ENCODE measurements around the gene GUCA2A.
A peak's percentile ranks its signal among the peaks of the same experiment; 100 is the strongest.
"Not testable (repeated sequence)": the region's sequence is repeated elsewhere in the genome, so short reads cannot be mapped to it uniquely, and the experiment has no call there.

The GUCA2A gene, protein sequence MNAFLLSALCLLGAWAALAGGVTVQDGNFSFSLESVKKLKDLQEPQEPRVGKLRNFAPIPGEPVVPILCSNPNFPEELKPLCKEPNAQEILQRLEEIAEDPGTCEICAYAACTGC

DNA sequence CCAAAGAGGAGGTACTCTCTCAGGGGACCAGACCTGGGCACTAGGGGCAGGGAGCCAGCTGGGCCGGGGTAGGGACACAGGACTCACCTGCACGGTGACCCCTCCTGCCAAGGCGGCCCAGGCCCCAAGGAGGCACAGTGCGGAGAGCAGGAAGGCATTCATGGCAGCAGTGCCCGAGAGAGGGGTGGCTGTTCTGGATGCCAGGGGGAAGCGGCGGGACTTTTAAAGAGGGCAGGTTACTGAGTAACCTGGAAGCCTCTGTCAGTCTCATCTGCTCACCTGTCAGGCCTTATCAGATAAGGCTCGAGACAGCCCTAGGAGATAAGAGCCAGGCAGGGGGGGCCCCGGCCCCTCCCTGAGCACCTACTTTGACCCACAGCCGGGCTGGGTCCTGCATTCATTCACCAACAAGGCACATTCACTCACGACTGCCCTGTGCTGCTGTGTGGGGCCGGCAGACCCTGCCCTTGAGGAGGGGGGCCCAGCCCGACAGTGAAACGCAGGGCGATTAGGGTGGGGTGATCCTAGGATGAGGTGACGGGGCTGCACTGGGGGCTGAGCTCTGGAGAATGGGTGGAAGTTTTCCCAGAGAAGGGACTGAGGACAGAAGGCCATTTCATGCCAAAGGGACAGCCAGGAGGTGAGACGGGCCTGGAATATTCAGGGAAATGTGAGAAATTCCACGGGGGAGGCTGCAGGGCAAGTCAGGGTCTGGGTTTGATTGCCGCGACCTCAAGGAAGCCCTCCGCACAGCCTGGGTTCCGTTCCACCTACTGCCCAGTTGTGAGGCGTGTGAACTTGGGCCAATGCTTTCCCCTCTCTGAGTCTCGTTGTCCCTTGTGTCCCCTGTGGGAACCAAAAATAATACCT is at the start of gene GUCA2A:
Gene GUCA2A, minus strand, starts transcription at position 195 of the 870 bp plus-strand sequence. Its CDS starts 33 bp downstream, at position 162.
- DNase-seq = no peak

DNA sequence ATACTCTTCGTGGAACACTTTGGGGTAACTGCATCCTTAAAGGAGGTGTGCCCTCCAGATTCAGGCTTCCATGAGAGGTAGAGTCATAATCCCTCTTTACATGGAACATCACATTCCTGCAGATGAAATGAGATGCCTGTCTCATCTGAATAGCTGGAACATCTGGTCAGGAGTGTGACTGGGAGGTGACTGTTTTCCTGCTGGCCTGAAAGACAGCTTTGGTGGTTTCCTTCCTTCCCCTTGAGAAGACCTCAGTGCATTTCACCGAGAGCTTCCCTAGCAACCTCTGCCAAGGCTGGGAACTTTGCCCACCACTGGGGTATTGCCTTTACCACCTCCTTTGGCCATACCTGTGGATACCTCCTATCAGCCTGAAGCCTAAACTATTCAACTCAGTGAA is 46.7 kb upstream of the GUCA2A start:
- no peak for DNase-seq

DNA sequence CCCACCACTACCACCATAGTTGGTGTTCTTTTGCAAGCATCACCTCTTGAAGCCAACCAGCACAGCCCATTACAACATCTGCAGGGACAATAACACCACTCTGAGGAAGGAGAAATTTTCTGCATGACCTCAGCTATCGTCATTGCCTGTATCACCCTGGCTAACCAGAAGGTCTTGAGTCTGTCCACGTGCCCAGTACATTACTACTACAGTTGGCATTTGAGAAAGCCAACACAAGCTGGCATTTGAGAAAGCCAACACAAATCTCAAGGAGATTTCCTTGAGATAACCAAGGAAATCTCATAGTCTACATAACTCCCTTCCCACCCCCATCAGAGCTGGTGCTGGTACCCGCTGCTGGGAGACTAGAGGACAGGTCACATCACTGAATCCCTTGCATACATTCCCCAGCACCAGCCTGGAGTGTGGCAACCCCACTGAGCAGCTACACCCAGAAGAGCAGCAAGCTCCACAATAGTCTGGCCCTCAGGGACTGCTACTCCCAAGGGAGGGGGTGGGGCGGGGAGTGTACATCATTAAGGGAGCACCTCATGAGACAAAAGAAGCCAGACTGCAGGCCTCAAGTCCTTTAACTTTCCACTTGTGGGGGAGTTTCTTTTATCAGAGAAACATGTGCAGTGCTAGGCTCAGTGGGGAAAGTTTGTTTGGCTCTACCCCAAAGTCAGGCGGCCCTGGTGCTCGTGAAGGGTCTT is 46.0 kb upstream of the GUCA2A start:
- DNase-seq = no peak

DNA sequence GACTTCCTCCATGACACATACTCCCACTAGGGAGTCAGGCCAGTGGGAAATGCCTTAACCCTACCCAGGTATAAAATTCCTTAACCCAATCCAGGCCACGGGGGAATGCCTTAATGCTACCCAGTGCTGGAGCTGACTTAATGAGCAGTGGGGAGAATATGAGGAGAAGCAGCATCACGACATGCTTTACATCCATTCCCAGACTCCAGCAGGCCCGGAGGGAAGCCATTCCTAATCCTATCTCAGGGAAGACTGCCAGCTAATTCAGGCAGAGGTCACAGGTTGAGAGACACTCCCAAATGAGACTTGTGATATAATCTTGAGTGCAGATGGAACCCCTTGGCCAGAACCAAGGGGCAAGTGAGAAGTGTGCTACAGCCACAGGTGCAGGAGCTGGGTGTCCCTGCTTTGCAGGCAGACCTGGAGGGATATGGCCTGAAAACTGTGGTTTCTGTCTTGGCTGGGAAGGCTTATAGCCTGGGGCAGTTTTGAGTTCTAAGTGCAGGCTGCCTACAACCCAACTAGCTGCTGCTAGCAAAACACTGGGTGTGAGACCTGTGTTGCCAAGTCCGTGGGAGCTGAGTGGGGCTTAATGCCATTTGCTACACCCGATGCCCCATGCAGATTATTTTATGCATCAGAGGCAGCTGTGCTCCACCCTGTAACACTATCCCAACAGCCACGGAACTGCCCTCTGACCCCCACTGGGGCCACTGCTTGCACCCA is 45.1 kb upstream of the GUCA2A start:
- DNase-seq = no peak

DNA sequence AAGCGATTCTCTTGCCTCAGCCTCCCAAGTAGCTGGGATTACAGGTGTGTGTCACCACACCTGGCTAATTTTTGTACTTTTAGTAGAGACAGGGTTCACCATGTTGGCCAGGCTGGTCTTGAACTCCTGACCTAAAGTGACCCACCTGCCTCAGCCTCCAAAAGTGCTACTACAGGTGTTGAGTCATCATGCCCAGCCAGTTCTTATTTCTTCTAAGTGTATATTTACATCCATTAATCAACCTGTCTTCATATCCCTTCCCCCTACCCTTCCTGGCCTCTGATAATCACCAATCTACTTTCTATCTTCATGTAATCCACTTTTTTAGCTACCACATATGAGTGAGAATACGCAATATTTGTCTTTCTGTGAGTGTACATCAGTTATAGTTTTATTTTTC is 42.4 kb upstream of the GUCA2A start:
- DNase-seq = not testable (repeated sequence)

DNA sequence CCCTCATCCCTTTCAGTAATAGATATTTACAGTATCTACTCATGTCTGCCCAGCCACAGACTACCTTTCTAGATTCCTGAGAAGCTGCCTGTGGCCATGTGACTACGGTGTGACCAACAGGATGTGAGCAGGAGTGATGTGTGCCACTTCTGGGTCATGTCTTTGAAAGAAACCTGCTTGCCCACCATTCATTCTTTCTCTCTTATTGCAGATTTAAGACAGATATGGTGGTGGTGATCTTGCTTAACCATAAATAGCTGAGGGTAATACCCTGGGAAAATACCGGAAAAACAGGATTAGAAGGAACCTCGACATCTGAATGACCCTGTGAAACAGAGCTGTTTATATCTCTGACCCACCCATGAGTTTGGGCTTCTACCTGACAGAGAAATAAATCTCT is 41.6 kb upstream of the GUCA2A start:
- no peak for DNase-seq

DNA sequence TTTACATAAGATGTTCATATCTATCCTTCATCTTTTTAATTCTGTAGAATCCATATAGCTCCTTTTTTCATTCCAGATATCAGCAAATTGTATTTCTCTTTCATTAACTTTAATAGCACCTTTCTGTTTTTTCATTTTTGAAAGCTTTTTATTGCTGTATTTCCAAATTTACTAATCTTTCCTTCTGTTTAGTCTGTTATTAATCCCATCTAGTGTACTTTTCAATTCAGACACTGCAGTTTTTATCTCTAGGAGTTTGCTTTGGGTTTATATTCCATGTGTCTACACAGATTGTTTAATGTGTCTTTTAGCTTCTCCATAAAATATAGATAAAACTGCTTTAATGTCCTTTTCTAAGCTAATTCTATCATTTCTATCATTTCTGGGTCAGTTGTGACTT is 37.4 kb upstream of the GUCA2A start:
- no peak for DNase-seq

DNA sequence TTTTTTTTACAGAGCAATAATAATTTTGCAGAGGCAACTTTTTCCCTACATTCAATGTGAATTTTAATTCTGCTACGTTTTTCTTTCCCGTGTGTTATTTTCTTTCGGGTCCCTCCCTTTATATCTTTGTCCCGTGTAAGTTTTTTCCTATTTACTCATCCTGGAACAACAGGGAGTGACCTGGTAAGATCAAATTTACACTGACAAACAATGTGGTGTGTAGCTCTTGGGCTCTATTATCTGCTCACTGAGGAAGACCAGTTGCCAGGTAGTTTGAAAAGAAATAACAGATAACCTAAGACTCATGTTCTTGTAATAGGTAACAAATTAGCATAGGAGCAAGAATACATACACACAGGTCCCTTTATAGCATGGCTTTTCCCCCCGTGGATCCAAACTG is 33.7 kb upstream of the GUCA2A start:
- no peak for DNase-seq

DNA sequence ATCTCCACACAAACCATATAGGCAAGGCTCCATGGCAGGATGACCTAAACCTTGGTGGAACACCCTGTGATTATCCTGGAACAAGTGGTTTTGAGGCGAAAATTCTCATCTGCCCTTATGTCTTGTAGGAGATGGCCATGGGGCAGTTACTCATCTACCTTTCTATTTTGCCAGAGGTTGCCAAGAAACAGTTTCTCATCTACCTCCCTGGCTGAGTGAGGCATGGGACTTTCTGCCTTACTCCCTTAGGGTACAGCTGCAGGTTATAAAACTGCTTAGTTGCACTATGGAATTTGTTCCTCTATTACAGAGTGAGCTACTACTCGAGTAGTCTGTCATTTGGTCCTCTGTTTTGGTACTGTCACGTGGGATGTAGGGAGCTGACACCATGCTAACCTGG is 31.3 kb upstream of the GUCA2A start:
- no peak for DNase-seq

DNA sequence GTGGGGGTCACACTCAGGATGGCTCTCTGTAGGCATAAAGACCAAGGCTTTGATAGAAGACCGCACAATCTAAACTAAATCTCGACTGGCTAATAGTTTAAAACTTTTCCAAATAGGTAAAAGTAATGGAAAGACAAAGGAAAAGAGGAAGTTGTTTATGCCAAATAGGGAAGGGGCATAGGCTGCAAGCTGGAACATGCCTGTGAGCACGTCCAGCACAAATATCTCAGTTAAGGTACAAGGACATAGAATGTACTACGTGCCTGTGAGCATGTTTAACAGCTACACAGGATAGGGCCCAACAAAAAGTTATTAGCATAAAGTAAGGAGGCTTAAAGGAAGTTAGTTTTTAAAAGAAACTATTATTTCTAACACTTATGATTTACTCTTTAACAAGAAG is 27.6 kb upstream of the GUCA2A start:
- no peak for DNase-seq

DNA sequence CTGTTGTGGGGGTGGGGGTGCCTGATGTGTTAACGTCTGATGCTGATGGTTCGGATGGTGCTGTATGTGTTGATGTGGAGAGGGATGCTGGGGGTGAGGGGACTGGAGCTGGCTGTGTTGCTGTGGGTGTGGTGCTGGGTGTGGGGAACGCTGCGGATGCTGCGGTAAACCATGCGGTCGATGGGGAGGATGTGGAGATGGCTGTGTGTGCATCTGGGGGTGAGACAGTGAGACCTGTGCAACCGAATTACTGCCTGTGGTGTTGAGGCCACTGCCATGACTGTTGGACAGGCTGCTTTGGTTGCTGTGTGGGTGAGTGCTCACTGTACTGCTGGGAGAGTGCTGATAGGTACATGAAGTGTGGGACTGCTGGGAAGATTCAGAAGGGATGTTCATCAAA is 26.8 kb upstream of the GUCA2A start:
- no peak for DNase-seq

DNA sequence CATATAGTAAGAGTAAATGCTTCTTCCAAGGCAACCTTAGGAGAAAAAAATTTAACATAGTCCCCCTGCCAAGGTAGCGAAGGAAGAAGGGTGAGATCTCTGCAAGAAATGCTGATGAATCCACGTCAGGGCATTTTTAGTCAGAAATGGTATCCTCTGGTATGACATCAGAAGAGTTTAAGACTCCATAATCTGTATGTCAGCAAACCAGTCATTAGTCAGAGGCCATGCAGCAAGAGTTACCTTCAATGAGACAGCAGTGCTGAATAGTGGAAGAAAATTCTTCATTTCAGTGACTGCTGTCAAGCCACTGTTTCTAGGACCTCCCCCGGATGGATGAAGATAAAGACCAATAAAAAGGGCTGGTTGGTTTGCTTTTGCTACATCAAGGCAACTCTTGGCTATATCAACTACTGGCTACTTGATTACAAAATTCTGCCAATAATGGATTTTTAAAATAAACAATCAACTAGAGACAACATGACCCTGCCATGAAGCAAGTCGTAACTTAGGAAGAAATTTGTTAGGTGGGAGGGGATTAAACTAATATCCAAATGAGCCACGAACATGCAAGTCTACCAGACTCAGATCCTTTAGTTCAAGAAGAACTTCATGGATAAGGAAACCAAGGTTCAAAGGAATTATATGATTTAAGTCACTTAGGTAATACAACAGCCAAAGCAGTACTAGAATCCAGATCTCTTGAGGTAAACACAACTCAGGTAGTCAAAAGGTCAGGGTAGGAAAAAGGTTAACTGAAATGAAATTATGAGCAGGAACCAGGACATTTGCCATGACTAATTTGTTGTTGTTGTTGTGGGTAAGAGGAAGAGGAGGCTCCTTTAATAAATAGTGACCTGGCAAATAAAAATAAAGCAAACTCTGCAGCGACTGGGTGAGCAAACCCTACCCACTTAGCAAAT is 25.6 kb upstream of the GUCA2A start:
- DNase-seq = no peak

DNA sequence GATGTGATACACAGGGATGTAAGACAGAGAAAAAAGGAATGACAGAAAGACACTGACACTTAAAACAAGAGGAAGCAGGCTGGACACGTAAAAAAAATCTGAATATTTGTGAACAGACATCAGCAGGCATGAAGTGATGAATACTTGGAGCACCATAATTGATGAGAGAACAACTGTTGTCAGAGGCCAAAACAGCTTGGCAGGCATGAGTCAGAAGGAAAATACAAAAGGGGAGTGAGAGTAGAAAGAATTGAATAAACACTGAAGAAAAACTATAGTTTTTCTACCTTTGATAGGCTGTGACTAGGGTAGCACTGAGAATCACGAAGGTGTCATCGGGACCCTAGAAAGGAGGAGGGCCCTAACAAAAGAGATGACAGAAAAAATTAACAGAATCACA is 21.6 kb upstream of the GUCA2A start:
- no peak for DNase-seq

DNA sequence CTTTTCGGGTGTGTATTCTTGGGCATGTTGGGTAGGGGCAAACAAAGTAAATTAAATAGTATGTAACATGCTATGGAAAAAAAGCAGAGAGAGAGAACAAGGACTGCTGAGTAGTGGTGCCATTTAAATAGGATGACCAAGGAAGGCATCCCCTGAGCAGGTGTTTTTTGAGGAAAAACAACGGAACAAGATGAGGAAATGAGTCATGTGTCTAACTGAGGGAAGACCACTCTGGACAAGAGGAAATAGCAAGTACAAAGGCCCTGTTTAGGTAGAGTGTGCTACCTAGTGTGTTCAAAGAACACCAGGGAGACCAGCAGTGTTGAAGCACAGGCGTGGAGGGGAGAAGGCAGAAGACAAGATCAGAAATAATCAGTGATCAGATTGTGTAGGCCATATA is 20.1 kb upstream of the GUCA2A start:
- DNase-seq = no peak

DNA sequence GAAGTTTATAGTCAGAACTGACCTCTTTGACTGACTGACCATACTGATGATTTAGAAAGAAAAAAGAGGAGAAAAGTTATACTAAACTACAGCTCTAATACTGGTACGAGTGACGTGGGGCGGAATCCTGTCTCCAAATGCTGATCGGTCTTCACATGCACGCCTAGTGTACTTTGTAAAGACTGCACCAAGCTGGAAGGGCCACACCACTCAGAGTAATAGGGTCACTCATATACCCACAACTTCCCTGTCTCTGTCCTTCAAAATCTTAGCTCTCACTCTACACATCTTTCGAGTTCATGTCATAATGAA is 19.4 kb upstream of the GUCA2A start:
- no peak for DNase-seq

DNA sequence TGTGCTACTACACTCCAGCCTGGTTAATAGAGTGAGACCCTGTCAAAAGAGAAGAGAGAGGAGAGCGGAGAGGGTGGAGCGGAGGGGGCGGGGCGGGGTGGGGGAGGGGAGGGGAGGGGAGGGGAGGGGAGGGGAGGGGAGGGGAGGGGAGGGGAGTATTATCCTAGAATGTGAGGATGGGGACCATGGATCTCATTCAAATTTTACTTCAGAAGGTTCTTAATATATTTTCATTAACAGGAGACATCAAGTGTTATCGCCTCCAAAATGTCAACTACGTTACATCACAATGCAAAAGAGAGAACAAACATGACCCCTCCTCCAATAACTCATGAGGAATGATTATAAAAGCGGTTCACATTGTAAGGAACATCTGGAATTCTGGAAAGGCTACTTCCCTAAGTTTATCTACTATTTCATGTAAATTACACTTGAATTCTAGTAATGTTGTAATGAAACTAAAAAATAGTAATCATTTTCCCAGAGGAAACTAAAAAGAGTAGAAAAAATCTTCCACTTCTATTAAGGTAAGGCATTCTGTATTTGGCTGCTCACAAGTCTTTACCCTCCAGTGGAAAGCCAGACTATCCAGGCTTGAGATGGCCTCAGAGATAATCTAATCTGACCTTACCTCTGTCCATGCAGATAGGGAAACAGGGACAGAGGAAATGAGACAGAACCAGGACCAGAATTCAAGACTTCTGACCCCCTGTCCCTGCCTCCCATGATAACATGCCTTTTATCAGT is 18.8 kb upstream of the GUCA2A start:
- DNase-seq = no peak

DNA sequence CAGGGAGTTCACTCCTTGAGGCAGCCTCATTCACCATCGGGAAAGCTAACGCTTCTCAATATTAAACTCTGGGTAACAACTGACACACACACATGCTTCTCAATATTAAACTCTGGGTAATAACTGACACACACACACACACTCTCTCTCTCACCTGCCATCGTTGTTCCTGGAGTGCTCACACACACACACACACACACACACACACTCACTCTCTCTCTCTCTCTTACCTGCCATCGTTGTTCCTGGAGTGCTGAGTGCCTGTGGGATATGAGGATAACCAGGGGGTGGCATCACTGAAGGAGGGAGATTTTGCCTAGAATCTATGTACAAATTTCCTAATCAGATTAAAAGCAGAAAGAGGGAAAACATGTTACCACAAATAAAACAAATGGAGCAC is 17.1 kb upstream of the GUCA2A start:
- DNase-seq = no peak

DNA sequence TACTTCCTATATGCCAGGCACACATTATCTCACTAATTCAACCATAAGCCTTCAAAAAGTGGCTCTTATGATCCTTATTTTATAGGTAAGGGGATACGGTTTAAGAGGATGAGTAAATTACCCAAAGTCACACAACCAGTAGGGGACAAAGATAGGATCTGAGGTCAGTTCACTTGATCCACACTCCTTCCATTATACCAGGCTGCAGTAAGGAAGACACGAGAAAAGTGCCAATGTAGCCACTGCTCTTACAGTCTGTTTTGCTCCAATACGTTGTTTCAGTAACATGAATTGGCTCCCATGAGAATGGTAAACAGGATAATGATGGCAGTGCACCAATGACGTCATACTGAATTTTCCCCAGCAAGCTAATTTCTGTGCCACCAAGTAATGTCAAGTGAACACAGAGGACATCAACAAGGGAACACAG is 15.4 kb upstream of the GUCA2A start:
- no peak for DNase-seq

DNA sequence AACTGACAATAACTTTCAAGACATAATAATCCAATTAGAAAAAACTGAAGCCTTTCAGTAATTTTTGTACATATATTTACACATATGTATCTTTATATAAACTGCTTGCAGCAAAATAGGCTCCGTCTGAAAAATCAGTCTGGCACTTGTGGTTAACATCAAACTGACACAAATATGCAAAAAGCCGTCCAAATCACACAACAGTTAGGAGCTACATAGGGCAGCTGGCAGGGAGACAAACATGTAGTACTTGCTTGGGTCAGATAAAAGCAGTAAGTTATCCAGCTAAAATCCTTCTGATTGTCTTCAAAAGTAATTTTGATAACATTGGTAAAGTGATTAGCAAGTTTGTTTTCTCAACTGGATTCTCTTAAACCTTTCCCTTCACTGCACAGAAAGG is 14.7 kb upstream of the GUCA2A start:
- no peak for DNase-seq

DNA sequence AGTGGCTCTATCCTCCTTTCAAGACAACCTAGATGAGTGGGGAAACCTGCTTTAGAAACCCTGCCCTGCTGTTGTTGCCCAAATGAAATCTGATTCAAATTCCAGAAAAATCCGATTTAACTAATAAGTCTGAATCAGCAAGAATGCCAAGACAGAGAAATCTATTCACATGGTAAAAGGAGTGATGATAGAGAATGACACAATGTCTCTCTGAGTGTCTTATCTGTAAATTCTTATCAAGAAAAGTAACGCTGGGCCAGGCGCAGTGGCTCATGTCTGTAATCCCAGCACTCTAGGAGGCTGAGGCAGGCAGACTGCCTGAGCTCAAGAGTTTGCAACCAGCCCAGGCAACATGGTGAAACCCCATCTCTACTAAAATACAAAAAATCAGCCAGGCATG is 13.7 kb upstream of the GUCA2A start:
- no peak for DNase-seq

DNA sequence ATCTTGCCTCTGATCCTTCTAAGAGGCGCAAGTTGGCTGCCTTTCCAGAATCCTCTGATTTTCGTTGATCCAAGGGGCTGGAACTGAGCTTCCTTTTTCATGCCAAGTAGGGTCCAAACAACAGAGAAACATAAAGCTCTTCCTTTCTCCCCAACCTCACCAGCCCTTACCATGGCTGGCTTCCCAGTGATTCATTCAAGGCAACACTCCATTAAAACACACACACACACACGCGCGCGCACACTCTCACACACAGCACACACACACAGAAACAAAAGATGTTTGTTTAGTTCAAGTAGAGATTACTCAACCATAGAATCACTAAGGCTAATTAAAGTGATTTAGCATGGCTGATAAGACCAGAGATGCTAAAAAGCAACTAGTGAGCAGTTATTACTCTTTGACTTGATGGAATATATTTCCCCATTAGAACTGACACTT is 13.0 kb upstream of the GUCA2A start:
- peak; percentile 33 for DNase-seq
